HG03064 (cell line): Measurements from ENCODE around the gene LSM14A.
"Not testable (repeated sequence)": the region's sequence is repeated elsewhere in the genome, so short reads cannot be mapped to it uniquely, and the experiment has no call there.

Experiments used
- ATAC-seq: cut with Tn5 transposase; IDR thresholded peaks from one replicate; pipeline ENCODE4 v1.9.1; 2021; ENCODE audit warnings: low read depth; ENCODE audit not compliant: unreplicated experiment

LSM14A gene

DNA sequence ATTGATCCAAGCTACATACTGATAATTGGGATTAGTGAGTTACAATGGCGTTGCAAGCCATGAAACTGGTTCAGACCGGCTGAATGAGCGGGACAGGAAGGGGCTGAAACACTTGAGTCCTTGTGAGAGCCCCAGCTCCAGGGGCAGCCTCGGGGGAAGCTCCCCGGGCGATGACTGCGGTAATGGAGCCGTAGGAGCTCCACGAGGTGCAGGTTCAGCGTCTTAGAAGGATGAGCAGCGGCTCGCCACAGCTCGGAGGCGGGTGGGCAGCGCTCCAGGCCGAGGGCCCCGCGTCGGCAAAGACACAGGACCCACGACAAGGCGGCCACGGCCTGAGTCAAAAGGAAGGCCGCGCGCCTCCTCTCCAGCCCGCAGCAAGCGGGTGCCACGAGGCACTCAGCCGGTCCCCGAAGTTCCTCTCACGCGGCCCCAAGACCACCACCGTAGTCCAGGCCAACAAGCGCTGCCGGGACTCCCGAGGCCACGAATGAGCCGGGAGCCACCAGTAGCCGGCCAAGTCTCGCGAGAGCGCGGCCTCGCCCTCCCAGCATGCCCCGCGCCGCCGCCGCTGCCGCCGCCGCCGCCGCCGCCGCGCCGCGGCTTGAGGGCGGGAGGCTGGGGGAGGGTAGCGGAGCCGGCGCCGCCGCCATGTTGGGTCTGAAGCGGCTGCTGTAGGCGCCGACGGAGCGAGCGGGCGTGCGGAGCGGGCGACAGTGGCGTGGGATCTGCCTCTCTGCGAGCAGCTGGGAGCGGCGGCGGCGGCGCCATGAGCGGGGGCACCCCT, at the start of gene LSM14A:
Gene LSM14A, plus strand, starts transcription at position 628 of the 784 bp plus-strand sequence. Its CDS starts 139 bp downstream, at position 767.
- ATAC-seq: peak; percentile 52

DNA sequence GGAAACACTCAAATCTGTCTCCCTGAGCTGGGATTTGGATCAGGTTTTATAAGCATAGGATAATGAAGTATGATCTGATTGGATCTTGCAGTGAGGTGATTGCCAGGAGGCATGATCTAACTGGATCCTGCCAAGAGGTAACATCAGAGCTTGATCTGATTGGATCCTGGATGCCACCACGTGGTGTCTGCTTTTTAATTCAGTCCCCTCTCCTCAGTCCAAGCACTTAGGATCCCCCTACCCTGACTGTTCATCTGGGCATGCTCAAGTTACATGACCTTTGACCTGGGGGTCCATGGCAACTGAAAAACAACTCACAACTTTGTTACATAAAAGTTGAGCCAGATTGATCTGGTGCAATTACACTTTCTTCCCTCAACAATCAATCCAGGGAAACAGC, 47.5 kb upstream of the LSM14A start:
- no peak for ATAC-seq

DNA sequence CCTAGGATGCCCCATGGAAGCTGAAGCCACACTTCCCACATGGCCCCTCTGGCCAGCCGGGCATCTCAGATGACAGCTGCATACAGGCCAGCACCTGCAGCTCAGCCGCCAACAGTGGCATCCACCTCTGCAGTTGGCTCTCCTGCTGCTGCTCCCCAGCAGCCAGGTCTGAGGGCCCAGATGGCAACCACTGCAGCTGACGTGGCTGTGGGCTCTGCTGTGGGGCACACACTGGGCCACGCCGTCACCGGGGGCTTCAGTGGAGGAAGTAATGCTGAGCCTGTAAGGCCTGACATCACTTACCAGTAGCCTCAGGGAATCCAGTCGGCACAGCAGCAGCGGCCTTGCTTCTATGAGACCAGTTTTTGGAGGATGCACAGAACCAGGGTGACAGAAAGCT, 45.3 kb upstream of the LSM14A start:
- no peak for ATAC-seq

DNA sequence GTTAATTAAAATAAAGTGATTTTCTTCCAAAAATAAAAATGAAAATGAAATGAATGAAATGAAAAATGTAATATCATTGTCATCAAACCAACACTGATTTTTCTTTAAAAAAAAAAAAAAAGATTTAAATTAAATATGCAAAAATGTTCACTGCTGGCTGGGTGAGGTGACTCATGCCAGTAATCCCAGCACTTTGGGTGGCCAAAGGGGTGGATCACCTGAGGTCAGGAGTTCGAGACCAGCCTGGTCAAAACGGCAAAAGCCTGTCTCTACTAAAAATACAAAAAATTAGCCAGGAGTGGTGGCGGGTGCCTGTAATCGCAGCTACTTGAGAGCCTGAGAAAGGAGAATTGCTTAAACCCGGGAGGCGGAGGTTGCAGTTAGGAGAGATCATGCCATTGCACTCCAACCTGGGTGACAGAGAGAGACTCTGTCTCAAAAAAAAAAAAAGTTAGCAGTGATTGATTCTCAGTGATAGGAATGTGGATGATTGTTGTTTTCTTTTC, 44.6 kb upstream of the LSM14A start:
- no peak for ATAC-seq

DNA sequence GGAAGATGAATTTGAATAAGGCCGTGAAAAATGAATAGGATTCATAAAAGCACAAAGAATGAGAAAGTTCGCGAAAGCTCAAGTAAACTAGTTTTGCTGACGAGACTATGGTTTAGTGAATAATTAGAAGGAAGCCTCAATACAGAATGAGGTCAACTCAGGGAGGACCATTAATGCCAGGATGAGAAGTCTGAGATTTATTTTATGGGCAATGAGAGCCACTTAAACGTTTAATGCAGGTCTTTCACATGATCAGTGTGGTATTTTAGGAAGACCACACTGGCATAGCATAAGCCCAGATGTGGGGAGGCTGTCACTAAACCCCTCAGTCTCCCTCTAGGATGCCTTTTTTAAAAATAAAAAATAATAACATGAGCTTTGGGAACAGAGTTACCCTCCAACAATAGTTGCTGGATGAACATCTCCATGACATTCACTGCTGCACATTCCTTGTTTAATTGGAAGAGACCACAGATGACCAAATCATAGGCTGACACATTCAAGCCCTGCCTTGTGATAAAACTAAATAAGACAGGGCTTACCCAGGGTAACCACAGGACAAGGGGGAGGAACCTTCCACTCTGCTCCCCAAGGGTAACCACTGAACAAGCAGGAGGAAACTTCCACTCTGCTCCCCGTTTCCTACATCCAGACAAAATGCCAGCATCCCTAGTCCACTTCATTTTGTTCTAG, 43.6 kb upstream of the LSM14A start:
- no peak for ATAC-seq

DNA sequence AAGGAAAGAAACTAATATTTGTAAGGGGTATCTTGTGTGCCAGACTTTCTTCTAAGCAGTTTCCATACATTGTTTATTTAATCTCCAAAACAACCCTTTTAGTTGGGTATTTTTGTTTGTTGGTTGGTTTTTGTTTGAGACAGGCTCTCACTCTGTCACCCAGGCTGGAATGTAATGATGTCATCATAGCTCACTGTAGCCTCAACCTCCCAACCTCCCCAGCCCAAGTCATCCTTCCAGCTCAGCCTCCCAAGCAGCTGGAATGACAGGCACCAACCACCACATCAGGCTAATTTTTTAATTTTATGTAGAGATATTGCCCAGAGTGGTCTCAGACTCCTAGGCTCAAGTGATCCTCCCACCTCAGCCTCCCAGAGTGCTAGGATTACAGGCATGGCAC, 41.2 kb upstream of the LSM14A start:
- no peak for ATAC-seq

DNA sequence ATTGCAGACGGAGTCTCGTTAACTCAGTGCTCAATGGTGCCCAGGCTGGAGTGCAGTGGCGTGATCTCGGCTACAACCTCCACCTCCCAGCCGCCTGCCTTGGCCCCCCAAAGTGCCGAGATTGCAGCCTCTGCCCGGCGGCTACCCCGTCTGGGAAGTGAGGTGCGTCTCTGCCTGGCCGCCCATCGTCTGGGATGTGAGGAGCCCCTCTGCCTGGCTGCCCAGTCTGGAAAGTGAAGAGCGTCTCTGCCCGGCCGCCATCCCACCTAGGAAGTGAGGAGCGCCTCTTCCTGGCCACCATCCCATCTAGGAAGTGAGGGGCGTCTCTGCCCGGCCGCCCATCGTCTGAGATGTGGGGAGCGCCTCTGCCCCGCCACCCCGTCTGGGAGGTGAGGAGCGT, 40.2 kb upstream of the LSM14A start:
- not testable (repeated sequence) for ATAC-seq

DNA sequence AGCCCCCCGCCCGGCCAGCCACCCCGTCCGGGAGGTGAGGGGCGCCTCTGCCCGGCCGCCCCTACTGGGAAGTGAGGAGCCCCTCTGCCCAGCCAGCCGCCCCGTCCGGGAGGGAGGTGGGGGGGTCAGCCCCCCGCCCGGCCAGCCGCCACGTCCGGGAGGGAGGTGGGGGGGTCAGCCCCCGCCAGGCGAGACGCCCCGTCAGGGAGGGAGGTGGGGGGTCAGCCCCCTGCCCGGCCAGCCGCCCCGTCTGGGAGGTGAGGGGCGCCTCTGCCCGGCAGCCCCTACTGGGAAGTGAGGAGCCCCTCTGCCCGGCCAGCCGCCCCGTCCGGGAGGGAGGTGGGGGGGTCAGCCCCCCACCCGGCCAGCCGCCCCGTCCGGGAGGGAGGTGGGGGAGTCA, 39.6 kb upstream of the LSM14A start:
- not testable (repeated sequence) for ATAC-seq

DNA sequence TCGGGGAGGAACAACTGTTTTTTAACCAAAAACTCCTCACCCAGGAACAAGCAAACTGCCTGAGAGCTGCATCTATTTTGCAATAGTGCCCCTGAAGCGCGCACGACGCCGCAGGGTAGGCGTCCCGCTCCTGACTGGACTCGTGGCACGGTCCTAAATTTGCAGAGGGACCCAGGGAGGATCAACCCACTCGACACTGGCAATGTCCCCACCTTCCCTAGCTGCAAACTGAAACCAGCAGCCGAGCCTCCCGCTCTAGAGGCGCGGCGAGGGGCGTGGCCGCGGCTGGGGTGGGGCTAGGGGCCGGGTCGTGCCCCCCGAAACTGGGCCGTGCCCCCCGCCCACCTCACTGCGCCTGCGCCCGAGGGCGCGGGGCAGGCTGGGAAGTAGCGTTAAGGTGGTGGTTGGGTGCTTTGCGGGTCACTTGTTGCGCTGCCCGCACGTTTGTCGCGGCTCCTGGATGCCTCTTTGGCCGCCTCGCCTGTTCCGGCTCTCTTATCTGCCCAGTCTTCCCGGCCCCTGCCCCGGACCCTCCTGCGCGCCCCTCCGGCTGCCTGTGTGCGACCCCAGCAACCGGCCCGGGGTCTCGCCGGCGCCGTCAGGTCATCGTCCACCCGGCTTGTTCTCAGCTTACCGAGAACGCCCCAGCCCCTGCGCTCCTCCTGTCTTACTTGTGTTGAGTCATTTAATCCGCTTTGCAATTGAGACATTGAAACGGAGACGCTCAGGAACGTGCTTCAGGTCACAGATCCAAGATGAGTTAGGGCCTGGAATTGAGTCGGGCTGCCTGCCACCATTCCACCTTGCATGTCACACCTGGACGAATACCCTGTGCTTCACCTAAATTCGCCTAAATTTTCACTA, 37.9 kb upstream of the LSM14A start:
- peak; percentile 87 for ATAC-seq

DNA sequence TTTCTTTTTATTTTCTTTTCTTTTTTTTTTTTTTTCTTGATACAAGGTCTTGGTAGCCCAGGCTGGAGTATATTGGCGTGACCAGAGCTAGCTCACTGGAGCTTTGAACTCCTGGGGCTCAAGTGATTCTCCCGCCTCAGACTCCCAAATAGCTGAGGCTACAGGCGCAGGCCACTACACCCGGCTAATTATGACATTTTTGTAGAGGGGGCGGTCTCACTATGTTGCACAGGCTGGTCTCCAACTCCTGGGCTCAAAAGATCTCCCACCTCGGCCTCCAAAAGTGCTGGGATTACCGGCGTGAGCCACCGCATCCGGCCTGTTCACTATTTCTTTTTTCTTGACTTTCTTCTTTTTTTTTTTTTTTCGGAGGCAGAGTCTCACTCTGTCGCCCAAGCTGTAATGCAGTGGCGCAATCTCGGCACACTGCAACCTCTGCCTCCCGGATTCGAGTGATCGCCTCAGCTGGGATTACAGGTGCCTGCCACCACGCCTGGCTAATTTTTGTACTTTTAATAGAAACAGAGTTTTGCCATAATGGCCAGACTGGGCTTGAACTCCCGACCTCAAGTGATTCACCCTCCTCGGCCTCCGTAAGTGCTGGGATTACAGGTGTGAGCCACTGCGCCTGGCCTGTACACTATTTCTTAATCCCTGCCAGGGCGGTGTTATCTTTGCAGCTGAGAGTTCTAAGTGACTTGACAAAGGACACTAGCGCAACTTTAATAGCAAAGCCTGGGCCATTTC, 37.1 kb upstream of the LSM14A start:
- no peak for ATAC-seq

DNA sequence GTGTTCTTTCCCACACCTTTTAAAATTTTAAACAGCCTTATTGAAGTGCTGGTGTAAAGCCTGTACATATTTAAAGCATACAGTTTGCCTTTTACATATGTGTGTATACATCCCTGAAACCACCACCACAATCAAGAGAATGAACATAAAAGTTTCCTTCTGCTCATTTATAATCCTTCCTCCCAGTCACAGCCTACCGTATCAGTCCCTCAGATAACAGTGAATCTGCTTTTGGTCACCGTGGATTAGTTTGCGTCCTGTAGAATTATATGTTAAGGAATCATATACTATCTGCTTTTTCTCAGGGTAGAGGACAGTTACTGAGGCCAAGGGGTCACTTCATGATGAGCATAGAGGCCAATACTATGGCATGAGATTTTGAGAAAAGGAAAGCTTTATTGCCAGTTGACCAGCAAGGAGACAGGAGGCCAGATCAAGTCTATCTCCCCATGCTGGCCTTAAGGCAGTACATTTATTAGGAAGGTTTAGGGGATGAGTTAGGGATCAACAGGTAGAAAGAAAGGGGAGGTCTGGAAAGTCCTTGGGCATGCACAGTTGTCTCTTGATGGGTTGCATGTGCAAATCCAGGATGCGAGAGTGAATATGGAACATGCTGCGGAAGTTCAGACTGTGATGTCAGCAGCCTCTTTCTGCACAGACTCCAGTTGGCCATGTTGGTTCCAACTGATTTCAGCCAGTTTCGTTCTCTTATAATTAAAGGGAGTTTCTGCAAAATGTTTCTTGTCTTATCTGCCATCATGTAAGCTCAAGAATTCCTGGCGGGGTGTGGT, 36.3 kb upstream of the LSM14A start:
- no peak for ATAC-seq

DNA sequence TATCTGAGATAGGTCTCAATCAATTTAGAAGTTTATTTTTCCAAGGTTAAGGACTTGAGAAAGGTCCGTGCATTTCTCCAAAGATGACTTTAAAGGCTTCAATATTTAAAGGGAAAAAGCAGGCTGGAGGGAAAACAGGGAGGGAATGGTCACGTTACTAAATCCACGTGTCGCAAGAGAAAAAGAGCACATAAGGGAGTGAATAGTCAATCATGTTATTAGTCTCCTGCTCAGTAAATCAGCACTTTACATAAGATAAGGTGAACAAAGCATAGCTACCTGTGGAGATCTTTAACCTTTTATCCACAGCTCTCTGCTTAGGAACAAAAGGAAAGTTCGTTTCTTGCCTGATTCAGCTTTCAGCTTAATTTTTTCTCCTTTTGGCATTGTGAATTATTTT, 31.3 kb upstream of the LSM14A start:
- no peak for ATAC-seq

DNA sequence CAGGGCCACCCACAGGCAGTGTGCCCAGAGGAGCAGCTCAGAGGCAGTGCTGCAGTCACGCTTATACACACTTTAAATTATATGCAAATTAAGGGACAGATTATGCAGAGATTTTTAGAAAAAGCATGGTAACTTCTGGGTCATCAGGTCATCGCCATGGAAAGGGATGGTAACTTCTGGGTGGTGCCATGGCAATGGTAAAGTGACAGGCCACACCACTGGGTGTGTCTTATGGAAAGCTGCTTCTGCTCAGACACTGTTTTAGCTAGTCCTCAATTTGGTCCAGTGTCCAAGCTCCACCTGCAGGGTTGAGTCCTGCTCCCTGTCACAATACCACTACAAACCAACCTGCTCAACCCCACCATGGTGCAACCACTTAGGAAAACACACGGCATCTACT, 29.9 kb upstream of the LSM14A start:
- ATAC-seq: no peak

DNA sequence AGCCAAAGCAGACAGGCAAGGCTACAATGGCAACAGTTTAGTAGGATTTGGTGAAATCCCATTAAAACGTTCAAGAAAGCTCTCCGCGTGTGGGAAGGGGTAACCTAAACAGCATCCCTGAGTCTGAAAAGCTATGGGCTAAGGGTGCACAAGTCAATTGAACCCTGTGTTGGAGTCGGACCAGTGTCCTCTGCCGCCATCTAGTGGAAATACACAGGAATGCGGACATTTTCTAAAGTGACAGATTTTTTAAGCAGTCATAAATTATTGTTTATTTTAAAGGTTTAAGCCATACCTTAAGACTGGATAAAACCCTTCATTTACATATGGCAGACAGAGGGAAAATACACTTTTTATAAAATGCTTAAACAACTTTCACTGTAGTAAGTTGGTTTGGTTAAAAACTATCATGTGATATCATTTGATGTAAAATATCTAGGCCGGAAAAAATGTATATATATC, 26.5 kb upstream of the LSM14A start:
- no peak for ATAC-seq

DNA sequence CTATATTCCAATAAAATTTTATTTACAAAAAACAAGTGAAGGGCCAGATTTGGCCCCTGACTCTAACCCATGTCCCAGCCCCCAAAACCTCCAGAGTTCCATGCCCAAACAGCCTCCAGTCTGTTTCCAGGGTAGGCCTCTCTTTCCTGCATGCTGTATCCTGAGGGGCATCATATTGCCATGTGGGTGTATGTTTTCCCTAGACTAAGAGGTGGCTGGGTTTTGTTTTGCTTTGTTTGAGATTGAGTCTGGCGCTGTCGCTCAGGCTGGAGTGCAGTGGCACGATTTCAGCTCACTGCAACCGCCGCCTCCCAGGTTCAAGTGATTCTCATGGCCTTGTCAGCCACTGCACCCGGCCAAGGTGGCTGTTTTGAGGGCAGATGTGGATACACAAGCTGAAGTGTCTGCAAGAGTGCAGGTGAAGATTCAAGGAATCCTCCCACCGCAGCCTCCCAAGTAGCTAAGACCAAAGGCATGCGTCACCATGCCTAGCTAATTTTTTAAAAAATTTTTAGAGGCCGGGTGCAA, 23.6 kb upstream of the LSM14A start:
- no peak for ATAC-seq

DNA sequence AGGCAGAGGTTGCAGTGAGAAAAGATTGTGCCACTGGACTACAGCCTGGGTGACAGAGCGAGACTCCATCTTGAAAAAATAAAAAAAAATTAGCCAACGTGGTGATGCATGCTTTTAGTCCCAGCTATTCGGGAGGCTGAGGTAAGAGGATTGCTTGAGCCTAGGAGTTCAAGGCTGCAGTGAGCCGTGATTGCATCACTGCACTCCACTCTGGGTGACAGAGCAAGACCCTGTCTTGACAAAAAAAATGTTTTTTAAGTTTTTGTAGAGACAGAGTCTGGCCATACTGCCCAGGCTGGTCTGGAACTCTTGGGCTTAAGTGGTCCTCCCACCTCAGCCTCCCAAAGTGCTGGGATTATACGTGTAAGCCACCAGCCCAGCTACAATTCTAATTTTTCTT, 22.4 kb upstream of the LSM14A start:
- no peak for ATAC-seq

DNA sequence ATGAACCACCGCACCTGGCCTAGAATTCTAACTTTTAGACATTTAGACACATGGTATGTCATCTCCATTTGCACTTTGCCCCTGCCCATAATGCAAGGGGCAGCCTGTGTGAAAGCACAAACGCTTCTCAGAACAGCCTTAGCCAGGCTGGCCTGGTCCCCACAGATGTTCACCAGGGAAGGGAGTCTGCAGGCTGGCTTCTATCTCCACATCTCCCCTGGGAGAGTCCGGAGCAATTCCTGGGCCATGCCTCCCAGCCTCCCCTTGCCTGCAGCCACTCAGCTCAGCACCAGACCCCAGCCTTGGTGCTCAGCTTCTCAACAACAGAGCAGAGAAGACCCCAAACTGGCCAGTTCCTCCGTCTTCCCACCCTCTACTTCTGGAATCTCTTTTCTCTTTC, 21.7 kb upstream of the LSM14A start:
- no peak for ATAC-seq

DNA sequence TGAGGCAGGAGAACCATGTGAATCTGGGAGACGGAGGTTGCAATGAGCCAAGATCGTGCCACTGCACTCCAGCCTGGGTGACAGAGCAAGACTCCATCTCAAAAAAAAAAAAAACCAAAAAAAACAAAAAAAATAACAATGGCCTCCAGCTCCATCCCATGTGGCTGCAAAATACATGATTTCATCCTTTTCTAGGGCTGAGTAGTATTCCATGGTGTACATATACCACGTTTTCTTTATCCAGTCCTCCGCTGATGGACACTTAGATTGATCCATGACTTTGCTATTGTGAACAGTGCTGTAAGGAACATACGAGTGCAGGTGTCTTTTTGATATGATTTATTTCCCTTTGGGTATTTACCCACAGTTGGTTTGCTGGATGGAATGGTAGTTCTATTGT, 20.9 kb upstream of the LSM14A start:
- ATAC-seq: no peak

DNA sequence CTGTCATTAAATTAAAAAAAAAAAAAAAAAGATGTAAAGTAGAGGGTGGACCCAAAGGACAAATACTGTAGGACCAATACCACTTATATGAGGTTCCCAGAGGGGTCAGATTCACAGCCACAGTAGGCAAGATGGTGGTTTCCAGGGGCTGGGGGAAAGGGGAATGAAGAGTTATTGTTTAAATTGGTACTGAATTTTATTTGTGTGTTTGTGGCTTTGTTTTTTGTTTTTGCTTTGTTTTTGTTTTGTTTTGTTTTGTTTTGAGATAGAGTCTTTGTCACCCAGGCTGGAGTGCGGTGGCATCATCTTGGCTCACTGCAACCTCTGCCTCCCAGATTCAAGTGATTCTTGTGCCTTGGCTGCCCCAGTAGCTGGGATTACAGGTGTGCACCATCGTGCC, 17.9 kb upstream of the LSM14A start:
- no peak for ATAC-seq
